ELR (cell line): ENCODE results near the gene EFNA1.
"Not testable (repeated sequence)": the region's sequence is repeated elsewhere in the genome, so short reads cannot be mapped to it uniquely, and the experiment has no call there.

Experiments used
- DNase-seq: peaks from one replicate; pipeline ENCODE4 v3.0.0-alpha.2; 2015; ENCODE audit warnings: low read depth

The EFNA1 gene

DNA sequence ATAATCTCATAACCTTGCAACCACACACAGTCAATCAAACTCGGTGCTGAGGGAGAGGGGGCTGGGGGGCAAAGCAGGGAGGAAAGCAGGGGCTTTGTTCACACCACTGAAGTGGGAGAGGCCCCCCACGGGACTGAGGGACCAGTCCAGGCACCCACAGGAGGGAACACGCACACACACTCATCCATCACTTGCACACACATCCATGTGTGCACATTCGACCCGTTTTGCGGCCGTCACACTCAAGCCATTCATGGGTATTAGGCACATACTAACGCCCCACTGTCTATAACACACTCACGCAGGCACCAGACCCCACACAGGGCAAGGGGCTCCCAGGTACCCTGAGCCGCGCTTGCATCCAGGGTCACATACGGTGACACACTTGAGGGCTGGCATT, 35.0 kb upstream of the EFNA1 start:
- DNase-seq = no peak

DNA sequence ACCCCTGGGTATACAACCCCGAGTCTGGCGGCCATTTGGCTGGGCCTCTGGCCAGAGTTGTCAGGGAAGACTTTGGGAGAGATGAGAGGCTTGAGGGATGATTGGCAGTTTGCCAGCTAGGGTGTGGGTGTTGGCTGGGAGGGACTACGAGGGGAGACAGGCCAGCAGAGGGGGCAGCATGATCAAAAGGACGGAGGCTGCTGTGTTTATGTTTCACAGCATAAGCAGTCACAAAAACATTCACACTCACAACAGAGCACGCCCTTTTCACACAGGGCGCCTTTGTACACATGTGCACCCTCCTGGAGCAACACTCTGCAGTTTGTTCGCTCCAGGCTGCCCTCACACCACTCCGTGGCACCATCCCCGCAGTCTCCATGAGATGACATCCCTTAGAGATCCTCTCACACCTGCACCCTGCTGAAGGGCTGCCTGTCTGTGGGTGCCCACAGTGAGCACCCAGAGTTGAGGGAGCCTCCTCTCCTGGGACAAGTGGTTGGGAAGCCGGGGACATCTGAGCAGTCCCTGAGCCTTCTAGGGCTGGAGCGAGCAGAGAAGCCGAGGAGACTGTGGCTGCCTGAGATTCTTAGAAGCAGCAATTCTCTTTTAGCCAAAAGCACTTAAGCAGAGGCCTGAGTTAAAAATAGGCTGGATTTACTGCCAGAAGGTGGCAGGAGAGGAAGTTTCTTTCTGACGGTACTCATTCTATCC, 33.6 kb upstream of the EFNA1 start:
- DNase-seq = peak; percentile 62

DNA sequence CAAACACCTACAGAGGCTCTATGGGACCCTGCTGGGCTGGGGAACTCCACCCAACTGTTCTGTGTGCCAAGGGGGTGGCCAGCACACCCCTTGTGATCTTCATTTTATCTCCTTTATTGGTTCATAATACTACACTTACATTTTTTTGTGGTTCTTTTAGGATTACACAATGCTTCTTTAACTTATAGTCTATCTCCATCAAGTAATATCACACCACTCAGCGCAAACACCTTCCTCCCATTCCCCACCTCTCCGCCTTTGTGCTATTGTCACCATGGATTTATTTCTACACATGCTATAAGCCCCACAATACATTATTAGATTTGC, 33.1 kb upstream of the EFNA1 start:
- no peak for DNase-seq

GRCh38 chr1:155099331-155099730, 28.3 kb upstream of the EFNA1 start:
- DNase-seq = no peak

- no peak for DNase-seq
Observed at GRCh38 chr1:155103325-155103724, 24.4 kb upstream of the EFNA1 start.

DNA sequence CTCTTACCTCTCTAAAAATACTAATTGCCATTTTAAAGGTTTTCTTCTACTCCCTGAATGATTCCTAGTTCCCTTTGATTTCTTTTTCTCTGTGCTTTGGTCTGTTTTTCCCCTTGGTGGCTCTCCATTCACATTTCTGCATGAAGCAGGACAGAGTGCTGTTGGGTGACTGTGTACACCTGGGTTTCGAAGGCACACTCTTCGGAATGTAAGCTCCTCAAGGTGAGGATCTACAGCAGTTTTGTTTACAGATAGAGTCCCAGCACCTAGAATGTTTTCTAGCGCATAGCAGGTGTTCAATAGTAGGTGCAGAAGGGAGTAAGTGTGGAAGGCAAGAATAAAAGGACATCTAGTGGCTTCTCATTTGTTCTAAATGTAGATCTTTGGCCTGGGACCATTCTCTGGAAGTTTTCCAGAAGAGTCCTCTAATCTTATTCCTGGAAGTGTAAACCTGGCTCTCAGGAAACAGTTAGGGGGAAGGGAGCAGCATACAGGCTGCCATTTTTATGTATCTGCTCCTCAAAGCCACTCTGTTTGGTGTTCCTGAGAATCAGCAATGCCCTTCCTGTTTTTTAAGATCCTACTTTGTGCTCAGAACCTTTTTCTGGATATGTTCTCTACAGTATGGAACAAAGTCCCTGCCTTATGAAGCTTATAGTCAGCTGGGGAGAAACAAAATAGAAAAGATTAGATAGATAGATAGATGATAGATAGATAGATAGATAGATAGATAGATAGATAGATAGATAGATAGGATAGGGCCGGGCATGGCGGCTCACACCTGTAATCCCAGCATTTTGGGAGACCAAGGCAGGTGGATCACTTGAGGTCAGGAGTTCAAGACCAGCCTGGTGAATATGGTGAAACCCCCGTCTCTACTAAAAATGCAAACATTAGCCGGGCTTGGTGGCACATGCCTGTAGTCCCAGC, 22.8 kb upstream of the EFNA1 start:
- DNase-seq = no peak

DNA sequence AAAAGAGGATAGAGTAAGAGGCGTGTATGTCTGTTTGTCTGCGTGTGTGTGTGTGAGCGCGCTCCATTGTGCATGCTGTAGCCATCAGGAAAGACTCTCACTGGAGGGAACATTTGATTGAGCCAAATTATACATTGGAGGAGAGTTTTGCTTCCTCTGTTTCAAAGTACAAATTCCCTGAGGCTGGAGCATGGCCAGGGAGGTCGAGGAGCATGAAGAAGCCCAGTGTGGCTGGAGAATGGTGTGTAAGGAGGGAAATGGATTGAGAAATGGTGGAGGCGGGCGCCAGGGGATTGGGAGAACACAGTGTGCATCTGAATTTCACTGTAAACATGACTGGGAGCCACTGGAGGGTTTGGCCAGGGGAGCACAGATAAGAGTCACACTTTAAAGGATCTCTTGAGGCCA, 22.1 kb upstream of the EFNA1 start:
- no peak for DNase-seq

GRCh38 chr1:155106862-155107261, 20.8 kb upstream of the EFNA1 start:
- DNase-seq = no peak

DNA sequence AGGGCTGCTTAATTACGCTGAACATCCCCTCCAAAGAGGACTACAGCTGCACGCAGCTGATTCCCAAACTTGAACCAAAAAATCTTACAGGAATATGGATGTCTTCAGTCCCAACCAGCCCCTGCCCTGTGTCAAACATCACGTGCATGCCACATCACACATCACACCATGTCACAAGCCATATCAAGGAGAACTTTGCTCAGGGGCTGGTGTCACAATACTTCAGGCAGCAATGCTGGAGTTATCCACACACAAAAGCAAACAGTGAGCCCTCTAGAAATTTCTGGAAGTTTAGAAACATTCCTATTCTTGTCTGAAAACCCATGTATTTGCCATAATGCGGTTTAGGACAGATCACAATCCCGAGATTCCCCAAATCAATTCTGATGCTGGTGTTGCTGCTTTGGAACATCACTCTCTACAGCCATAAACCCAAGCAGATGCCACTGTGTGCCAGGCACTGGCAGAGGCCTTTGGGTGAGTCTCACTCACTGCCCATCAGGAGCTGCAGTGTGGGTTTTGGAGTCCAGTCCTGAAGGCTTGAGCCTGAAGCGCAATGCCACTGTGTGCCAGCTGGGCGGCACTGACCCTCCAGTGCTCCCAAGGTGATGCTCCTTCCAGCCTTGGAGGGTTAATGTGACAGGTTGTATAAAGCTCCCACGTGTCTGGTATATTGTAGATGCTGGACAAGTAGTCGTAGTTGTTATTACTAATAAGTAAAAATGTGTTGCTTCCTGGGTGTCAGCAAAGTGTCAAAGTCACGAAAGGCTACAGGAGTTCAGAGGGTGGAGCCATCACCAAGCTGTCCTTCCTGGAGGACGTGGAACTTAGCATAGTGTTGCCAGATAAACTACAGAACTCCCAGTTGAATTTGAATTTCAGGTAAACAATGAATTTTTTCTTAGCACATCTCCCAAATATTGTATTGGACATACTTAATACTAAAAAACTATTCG, 20.1 kb upstream of the EFNA1 start:
- DNase-seq = no peak

DNA sequence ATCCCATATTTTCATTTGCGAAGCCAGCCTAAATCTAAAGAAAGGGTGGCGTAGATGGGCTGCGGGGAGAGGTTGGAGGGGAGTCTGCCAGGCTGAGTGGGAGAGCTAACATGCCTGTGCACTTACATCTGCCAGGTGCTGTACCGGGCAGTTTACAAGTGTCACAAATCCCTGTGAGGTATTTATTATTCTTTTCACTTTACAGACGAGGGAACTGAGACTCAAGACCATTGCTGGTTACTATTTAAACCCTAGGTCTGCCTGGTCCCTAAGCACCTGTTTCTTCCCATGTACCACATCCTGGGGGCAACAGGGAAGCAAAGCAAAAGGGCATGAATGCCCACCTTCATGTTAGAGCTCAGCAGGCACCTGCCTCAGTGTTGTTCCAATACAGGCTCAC, 19.4 kb upstream of the EFNA1 start:
- no peak for DNase-seq

GRCh38 chr1:155110381-155110780, 17.3 kb upstream of the EFNA1 start:
- DNase-seq = no peak

GRCh38 chr1:155110826-155111225, 16.9 kb upstream of the EFNA1 start:
- no peak for DNase-seq

DNA sequence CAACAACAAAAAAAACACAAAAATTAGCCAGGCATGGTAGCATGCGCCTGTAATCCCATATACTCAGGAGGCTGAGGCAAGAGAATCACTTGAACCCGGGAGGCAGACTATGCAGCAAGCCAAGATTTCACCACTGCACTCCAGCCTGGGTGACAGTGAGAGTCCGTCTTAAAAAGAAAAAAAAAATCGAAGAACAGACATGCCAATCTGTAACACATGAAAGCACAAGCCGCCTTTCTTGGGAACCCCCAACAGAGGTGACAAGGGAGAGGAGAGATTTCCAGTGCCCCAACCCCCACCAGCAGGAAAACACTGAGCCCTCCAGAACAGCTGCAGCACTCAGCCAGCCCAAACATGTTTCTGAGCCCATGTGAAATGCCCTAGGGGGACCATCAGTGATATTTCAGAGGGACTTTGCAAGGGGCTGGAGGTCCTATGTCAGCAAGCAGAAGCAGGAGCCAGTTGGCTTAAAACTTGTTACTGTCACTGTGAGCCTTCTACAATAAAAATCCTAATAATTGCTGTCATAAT, 14.2 kb upstream of the EFNA1 start:
- no peak for DNase-seq

DNA sequence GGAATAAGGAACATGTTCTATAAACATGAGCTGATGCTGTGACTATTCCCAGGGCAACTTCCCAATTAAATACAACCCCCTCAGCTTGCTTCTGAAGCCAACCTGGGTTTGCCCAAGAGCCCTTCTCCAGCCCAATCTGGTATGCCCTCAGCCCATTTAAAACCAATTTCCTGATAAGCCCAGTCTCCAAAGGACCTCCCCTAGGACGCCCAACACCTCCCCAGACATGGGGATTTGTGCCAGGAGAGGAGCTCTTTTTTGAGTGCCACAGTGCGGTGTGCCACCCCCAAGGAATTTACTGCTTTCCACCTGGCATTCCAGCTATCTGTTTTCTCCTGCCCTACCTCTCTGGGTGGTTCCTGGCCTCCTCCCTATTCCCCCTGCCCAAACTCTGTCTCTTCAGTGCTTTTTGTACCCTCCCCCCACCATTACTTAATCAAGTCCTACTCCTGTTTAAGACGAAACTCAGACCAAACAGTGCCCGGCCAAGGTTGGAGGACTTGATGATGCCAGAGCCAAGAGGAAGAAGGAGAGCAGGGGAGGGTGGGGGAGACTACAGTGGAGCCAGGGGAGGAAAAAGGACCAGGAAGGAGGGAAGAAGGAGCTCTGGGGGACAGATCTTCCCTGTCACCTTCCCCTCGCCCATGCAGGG, 11.4 kb upstream of the EFNA1 start:
- DNase-seq = no peak

DNA sequence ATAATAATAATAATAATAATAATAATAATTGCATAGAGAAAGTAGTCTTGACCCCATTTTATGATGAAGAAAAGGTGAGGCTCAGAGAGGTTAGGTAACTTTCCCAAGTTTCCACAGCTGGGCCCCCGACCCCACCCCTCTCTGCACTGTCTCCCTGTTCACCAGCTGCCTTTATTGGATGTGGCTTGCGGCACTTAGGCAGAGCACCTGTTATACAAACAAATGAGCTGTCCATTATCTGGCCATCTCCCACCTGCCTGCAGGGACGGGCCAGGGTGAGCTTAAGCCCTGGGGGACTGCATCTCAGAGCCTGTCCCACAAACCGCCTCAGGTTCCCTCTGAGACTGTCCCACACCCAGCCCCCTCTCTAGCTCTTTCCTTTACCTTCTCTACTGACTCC, 10.1 kb upstream of the EFNA1 start:
- no peak for DNase-seq

DNA sequence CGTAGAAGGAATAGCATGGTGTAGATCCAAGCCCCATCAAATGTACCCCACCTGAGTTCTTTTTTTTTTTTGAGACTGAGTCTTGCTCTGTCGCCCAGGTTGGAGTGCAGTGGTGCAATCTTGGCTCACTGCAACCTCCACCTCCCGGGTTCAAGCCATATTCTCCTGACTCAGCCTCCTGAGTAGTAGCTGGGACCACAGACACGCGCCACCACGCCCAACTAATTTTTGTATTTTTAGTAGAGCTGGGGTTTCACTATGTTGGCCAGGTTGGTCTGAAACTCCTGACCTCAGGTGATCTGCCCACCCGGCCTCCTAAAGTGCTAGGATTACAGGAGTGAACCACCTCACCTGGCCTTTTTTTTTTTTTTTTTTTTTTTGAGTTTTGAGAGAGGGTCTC, 9.6 kb upstream of the EFNA1 start:
- not testable (repeated sequence) for DNase-seq

DNA sequence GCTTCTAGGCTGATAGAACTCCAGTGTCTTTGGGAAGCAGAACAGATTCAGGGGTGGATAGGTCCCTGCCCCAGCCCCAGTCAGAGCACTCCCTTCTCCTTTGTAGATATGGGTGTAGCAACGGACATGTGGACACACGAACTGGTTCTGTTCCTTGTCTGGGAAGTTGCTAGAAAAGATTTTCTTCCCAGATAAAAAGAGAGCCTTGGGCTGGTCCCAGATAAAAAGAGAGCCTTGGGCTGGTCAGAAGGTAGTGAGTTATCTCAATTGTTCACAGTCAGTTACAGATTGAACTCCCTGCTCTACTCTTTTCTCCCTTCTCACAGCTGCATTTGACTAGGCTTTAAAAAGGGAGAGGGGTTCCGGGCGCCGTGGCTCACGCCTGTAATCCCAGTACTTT, 7.4 kb upstream of the EFNA1 start:
- DNase-seq = no peak

GRCh38 chr1:155121249-155121648, 6.4 kb upstream of the EFNA1 start:
- DNase-seq = no peak

DNA sequence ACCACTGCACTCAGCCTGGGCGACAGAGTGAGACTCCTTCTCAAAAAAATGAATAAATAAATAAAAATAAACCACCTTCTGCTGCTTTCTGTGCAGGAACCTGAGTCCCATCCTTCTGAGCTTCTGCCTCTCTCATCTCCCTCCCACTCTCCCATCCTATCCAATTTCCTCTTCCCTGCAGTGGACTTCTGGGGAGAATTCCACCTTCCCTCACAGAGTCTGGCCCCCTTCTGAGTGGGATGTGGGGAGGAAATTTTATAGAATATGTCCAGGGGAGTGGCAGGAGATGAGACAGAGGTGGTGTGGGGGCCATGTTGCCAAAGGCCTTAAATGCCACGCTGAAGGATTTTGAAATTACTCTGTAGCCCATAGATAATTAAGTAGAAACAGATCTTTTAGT, 5.4 kb upstream of the EFNA1 start:
- DNase-seq = no peak

- no peak for DNase-seq
Observed at GRCh38 chr1:155123801-155124200, 3.9 kb upstream of the EFNA1 start.
